LNCaP clone FGC (cell line): ENCODE data around the gene AP1S1.
"Not testable (repeated sequence)": the region's sequence is repeated elsewhere in the genome, so short reads cannot be mapped to it uniquely, and the experiment has no call there.

Source experiments
- DNase-seq: peaks from one replicate; pipeline ENCODE4 v3.0.0-alpha.2; 2011; ENCODE audit warnings: low read depth
- H3K4me3 ChIP-seq: 2 replicates; pipeline ENCODE4 v1.5.1; 2011; ENCODE audit warnings: mild to moderate bottlenecking, low read depth, low read length, control low read depth
- TF ChIP-seq, protein P1 (sequence below): IDR thresholded peaks from 2 replicates; pipeline ENCODE4 v1.5.1; 2012; ENCODE audit warnings: mild to moderate bottlenecking; ENCODE audit not compliant: control insufficient read depth, insufficient read depth; ENCODE audit errors: extremely low read depth

The AP1S1 gene

DNA sequence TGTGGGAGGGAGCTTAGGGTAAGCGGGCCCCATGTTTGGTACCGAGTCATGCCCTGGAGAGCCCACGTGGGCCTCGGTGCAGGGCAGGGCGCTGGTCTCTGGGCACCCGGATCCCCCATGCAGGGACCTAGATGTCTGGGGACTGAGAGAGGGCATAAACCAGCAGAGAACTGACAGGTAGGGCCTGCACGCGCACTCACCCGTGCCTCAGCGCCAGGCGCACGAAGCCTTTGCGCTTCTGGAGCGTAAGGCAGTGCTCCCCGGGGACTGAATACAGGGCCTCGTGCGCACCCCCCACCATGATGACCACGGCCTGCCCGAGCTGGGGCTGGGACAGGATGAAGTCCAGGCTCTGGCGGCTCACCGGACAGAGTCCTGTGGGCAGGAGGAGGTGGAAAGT, 43.7 kb downstream of the AP1S1 start:
- no peak overlapping the region for H3K4me3 ChIP-seq
- TF ChIP-seq, protein P1, sequence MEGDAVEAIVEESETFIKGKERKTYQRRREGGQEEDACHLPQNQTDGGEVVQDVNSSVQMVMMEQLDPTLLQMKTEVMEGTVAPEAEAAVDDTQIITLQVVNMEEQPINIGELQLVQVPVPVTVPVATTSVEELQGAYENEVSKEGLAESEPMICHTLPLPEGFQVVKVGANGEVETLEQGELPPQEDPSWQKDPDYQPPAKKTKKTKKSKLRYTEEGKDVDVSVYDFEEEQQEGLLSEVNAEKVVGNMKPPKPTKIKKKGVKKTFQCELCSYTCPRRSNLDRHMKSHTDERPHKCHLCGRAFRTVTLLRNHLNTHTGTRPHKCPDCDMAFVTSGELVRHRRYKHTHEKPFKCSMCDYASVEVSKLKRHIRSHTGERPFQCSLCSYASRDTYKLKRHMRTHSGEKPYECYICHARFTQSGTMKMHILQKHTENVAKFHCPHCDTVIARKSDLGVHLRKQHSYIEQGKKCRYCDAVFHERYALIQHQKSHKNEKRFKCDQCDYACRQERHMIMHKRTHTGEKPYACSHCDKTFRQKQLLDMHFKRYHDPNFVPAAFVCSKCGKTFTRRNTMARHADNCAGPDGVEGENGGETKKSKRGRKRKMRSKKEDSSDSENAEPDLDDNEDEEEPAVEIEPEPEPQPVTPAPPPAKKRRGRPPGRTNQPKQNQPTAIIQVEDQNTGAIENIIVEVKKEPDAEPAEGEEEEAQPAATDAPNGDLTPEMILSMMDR, result no peak
- DNase-seq, result no peak

DNA sequence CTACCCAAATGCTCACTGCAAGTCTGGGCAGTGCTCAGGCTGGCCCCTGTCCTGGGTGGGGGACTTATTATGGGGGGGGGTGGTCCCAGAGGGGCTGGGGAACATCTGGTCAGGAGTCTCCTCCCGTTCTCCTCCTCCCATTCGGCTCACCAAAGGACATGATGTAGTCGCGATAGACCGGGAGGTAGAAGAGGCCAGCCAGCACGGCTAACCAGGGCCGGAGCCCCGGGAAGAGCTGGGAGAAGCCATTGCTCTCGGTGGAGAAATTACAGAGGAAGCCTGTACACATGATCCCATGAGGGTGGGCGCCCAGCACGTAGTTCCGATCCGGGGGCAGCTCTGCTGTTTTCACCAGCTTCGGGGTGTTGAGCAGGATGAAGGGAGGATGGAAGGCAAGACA, 44.2 kb downstream of the AP1S1 start:
- DNase-seq, result no peak
- TF ChIP-seq, protein P1, result no peak
- no peak overlapping the region for H3K4me3 ChIP-seq

DNA sequence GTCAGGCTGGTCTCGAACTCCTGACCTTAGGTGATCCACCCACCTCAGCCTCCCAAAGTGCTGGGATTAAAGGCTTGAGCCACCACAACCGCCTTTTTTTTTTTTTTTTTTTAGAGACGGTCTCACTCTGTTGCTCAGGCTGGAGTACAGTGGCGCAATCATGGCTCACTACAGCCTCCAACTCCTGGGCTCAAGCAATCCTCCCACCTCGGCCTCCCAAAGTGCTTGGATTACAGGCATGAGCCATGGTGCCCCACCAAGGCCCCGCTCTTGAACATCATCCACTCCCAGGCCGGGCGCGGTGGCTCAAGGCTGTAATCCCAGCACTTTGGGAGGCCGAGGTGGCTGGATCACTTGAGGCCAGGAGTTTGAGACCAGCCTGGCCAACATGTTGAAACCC, 45.2 kb downstream of the AP1S1 start:
- H3K4me3 ChIP-seq, DNase-seq: not testable (repeated sequence)

DNA sequence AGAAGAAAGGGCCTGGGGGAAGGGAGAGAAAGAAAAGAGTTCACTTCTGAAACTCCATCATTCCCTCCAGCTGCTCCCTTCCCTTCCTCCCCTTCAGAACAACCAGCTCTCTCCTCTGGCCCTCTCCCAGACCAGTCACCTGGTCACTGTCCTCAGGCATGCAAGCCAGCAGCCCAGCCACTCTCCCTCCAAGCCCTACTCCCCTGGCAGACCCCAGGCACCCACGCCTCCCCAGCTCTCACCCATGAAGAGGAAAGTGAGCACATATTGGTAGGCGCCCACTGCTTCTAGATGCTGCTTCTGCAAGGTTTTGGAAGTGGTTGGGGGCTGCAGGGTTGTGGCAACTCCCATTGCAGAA, 46.2 kb downstream of the AP1S1 start:
- H3K4me3 ChIP-seq, result no peak overlapping the region
- TF ChIP-seq, protein P1, result no peak

DNA sequence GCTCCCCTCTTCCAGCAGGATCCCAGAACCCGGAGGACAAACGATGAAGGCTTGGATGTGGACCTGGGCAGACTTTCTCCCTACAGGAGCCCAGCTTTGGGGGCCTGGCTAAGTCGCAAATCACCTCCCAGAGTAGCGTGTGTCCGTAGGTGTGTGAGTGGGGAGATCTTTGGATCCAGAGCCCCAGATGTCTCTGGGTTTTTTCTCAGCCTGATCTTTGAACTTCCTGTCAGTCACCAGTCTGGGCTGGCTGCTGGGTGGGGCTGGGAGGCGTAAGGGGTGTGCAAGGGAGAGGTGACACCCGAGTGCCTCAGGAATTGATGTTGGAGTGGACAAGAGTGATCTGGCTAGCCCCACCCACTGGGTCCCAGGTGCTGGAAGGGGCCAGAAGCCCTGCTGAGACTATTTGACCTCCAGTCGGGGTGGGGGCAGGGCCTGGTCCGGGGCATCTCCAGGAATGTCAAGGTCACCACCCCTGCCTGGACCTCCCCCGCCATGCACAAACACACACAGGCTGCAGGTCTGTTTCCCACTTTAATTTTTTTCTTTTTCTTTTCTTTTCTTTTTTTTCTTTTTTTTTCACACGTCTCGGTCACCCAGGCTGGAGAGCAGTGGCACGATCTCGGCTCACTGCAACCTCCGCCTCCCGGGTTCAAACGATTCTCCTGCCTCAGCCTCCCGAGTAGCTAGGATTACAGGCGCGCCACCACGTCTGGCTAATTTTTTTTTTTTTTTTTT, 46.8 kb downstream of the AP1S1 start, which contains the start of gene MOGAT3:
Gene MOGAT3, minus strand, starts transcription at position 175 of the 738 bp plus-strand sequence. CDS start 182 bp downstream, outside the sequence.
- no peak within 1 kb of the TSS for H3K4me3 ChIP-seq
- DNase-seq, result no peak
- TF ChIP-seq, protein P1, result no peak

More for the DNA sequence above, 46.2 kb downstream of the AP1S1 start:
- DNase-seq, result no peak

DNA sequence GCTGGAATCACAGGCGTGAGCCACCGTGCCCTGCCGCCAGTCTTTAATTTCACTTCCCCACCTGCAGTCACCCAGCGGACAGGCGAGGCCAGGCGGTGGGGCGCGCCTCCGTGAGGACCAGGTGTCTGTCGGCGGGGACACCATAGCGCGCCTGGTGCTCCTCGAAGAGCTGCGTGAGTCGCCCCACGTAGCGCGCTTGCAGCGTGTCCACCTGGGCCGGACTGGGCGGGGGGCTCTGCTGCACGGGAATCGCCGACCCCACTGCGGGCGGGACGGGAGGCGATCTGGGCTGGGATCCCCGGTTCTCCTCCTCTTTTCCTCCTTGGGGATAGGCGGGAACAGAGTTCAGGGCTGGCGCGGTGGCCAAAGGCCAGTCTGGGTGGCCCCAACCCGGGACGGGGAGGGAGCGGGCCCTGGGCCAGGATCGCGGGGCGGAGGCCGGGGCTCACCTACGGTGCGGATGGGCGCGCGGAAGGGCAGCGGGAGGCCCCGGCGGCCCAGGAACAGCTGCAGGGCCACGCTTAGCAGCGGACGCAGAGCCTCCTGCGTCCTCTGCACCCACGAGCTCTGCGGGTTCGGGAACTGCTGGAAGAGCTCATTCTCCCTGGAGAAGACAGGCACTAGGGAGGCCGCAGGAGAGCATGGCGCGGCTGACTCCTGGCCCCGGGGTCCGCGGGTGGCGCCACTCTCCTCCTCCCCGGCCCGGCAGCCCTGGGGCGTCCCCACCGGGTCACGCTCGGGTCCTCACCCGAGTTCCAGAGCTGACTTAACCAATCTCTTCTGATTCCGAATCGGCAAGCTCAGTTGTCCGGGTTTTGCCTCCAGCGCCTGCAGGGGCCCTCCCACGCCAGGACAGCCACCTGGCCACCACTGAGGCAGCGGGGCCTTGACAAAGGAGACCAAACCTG, 47.7 kb downstream of the AP1S1 start:
- no peak overlapping the region for H3K4me3 ChIP-seq
- TF ChIP-seq, protein P1, result no peak
- no peak for DNase-seq

DNA sequence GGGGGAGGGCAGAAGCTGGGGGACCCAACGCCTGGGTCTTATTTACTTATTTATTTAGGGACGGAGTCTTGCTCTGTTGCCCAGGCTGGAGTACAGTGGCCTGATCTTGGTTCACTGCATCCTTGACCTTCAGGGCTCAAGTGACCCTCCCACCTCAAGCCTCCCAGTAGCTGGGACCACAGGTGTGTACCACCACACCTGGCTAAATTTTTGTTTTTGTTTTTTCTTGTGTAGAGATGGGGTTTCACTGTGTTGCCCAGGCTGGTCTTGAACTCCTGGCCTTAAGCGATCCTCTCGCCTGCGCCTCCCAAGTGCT, 48.3 kb downstream of the AP1S1 start:
- TF ChIP-seq, protein P1, result no peak
- H3K4me3 ChIP-seq, result no peak overlapping the region
- DNase-seq, result no peak

DNA sequence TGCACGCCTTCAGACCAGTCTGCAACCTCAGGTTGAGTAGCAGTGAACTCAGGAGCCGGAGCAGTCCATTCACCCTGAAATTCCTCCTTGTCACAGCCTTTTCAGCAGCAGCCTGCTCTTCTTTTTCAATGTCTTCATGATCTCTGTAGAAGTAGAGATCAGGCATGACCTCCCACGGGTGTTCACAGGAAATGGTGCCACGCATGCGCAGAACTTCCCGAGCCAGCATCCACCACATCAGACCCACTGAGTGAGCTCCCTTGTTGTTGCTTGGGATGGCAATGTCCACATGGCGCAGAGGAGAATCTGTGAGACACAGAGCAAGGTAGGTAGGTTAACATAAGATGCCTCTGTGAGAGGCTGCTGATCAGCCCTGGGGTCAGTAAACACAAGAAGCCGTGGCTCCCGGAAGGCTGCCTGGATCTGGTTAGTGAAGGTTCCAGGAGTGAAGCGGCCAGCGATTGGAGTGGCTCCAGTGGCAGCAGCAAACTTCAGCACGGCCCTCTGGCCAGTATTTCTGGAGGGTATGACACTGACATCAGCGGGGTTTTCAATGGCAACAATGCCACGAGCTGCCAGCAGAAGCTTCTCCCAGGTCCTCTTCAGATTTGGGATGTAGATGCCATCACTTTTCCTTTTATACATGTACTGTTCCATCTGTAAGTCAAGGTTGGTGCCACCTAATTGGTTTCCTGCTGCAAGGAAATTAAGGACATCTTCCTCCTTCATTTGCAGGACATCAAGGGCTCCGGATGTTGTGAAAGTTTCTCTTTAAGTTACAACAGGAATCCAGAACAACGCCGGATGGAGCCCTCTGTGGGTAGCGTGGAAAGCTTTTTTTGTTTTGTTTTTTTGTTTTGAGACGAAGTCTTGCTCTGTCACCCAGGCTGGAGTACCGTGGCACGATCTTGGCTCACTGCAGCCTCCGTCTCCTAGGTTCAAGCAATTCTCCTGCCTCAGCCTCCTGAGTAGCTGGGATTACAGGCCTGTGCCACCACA, 49.8 kb downstream of the AP1S1 start:
- not testable (repeated sequence) for H3K4me3 ChIP-seq

More for the DNA sequence above, 49.8 kb downstream of the AP1S1 start:
- not testable (repeated sequence) for DNase-seq
